GM12878 (cell line): ENCODE data around the gene DOCK2. TPM values are rescaled to one million over a fixed set of nuclear protein-coding genes. Genes with fewer than 3 reads are reported as not detected.

Experiments used
- ATAC-seq: fragments of 200-7000 bp; cut with Tn5 transposase; 3 replicates; pipeline ENCODE4 v1.9.1; 2020; ENCODE audit warnings: mild to moderate bottlenecking, moderate library complexity
- BruUV-seq: library from RNA; stranded (reverse); fragments of 400-500 nt; replicated peaks from 2 replicates; lab custom pipeline; 2021; lab: Mats Ljungman, UMichigan
- CTCF ChIA-PET: fragments of 300-600 bp; sonication (Branson Sonifier 250); formaldehyde crosslinking; extraction: SDS; loops from one replicate; lab custom pipeline; 2021; ENCODE audit warnings: inconsistent platforms; lab: Yijun Ruan, JAX
- POLR2A ChIA-PET: fragments of 350-600 bp; formaldehyde crosslinking; extraction: SDS; loops from one replicate; lab custom pipeline; 2021; ENCODE audit warnings: inconsistent platforms; lab: Charles Lee
- RAD21 ChIA-PET: fragments of 300-600 bp; sonication (Branson Sonifier 250); formaldehyde crosslinking; loops from one replicate; lab custom pipeline; 2023; ENCODE audit warnings: antibody characterized with exemption; ENCODE audit not compliant: unreplicated experiment; lab: Charles Lee
- SMC1A ChIA-PET: fragments of 300-600 bp; sonication (Branson Sonifier 250); formaldehyde crosslinking; loops from one replicate; lab custom pipeline; 2023; ENCODE audit not compliant: unreplicated experiment, uncharacterized antibody; lab: Charles Lee
- DNase-seq: peaks from one replicate; pipeline ENCODE4 v3.0.0-alpha.2; 2011; ENCODE audit warnings: low read depth, low spot score
- FAIRE-seq: peaks from 3 replicates; lab custom pipeline; 2011; peaks lifted over from hg19 to GRCh38; lab: Jason Lieb, UNC
- H2AFZ ChIP-seq: 2 replicates; pipeline ENCODE4 v1.6.0; 2011; ENCODE audit warnings: low read depth, low read length, control low read depth; ENCODE audit not compliant: control insufficient read depth
- H3K27ac ChIP-seq: 2 replicates; pipeline ENCODE4 v1.5.1; 2011; ENCODE audit warnings: control low read depth; ENCODE audit not compliant: control insufficient read depth, insufficient read depth
- H3K27me3 ChIP-seq, 2 experiments: replicated peaks in 1 of 2; 2 replicates each; pipeline versions ENCODE4 v1.6.0 to v1.6.1; 2011; ENCODE audit warnings: low read length in 1 of 2; ENCODE audit not compliant: control insufficient read depth in 2 of 2, insufficient read depth in 2 of 2
- H3K36me3 ChIP-seq, 2 experiments: 2 replicates each; pipeline ENCODE4 v1.5.1; 2011; ENCODE audit warnings: low read length in 1 of 2; ENCODE audit not compliant: control insufficient read depth in 2 of 2, insufficient read depth in 2 of 2
- H3K4me1 ChIP-seq: 2 replicates; pipeline ENCODE4 v1.6.1; 2011; ENCODE audit warnings: mild to moderate bottlenecking, low read length, moderate library complexity, mixed read lengths; ENCODE audit not compliant: control insufficient read depth, insufficient read depth
- H3K4me2 ChIP-seq: 2 replicates; pipeline ENCODE4 v1.6.0; 2011; ENCODE audit warnings: control low read depth; ENCODE audit not compliant: control insufficient read depth, insufficient read depth
- H3K4me3 ChIP-seq: fragments of 200-600 bp; sonication (generic); 2 replicates; pipeline ENCODE4 v1.5.1; 2016
- H3K79me2 ChIP-seq: 2 replicates; pipeline ENCODE4 v1.6.0; 2011; ENCODE audit warnings: low read length; ENCODE audit not compliant: control insufficient read depth, insufficient read depth
- H3K9ac ChIP-seq: 2 replicates; pipeline ENCODE4 v1.8.0; 2011; ENCODE audit warnings: low read length, control low read depth, mixed read lengths; ENCODE audit not compliant: control insufficient read depth, insufficient read depth
- H3K9me3 ChIP-seq: replicated peaks from 3 replicates; pipeline ENCODE4 v1.5.1; 2011; ENCODE audit warnings: mild to moderate bottlenecking, low read length; ENCODE audit not compliant: control insufficient read depth, insufficient read depth
- H4K20me1 ChIP-seq: 2 replicates; pipeline ENCODE4 v1.6.0; 2011; ENCODE audit not compliant: control insufficient read depth, insufficient read depth
- BACH1 ChIP-seq: fragments of 450-650 bp; IDR thresholded peaks from 2 replicates; pipeline ENCODE4 v1.6.1; 2017; ENCODE audit warnings: mild to moderate bottlenecking, borderline replicate concordance
- CREM ChIP-seq: IDR thresholded peaks from 2 replicates; pipeline ENCODE4 v1.6.1; 2014; ENCODE audit warnings: antibody characterized with exemption, low read depth
- EZH2 ChIP-seq: IDR thresholded peaks from 2 replicates; pipeline ENCODE4 v1.6.1; 2012; ENCODE audit warnings: low read depth, mild to moderate bottlenecking, control low read depth, inconsistent platforms, low read length, borderline replicate concordance; ENCODE audit not compliant: control insufficient read depth
- NR2F1 ChIP-seq: fragments of 450-650 bp; conservative IDR thresholded peaks from 2 replicates; pipeline ENCODE4 v1.6.1; 2017; ENCODE audit warnings: mild to moderate bottlenecking
- PAX5 ChIP-seq: IDR thresholded peaks from 2 replicates; pipeline ENCODE4 v1.6.1; 2011; ENCODE audit warnings: low read depth, low read length, borderline replicate concordance
- RB1 ChIP-seq: fragments of 450-650 bp; formaldehyde crosslinking; IDR thresholded peaks from 2 replicates; pipeline ENCODE4 v1.6.1; 2017; ENCODE audit warnings: mild to moderate bottlenecking, borderline replicate concordance
- STAT1 ChIP-seq: fragments of 450-650 bp; conservative IDR thresholded peaks from 2 replicates; pipeline ENCODE4 v1.6.1; 2014; ENCODE audit warnings: antibody characterized with exemption, mild to moderate bottlenecking
- SUPT20H ChIP-seq: IDR thresholded peaks from 2 replicates; pipeline ENCODE4 v1.6.1; 2011; ENCODE audit warnings: low read depth, mild to moderate bottlenecking, low read length, moderate library complexity, borderline replicate concordance; ENCODE audit not compliant: control insufficient read depth
- TCF3 ChIP-seq: IDR thresholded peaks from 2 replicates; pipeline ENCODE4 v1.6.1; 2012; ENCODE audit warnings: low read depth, mild to moderate bottlenecking, low read length, borderline replicate concordance; ENCODE audit not compliant: insufficient read depth
- WGBS: methylation state at CpG from one replicate; pipeline ENCODE4 v1.1.6; 2016; ENCODE audit warnings: low lambda C conversion rate; ENCODE audit not compliant: insufficient replicate concordance, insufficient coverage; ENCODE audit errors: missing lambda C conversion rate; 5-methylcytosine and 5-hydroxymethylcytosine counted together
- in situ Hi-C: fragments of 300-500 bp; cut with MboI; formaldehyde crosslinking; loops from 9 replicates; pipeline ENCODE4 v1.14.3; 2018; ENCODE audit warnings: mixed read lengths
- intact Hi-C: fragments of 100-400 bp; cut with micrococcal nuclease; formaldehyde crosslinking; loops from one replicate; pipeline ENCODE4 v1.14.2; 2022; ENCODE audit not compliant: unreplicated experiment
- polyA plus RNA-seq, 11 experiments: library from polyadenylated mRNA; depleted of rRNA in 4 of 11; unstranded in 6 of 11; stranded (reverse) in 5 of 11; fragments of >200 nt; fragmentation: Nextera tagmentation in 4 of 11; fragmentation: Illumina TruSeq in 1 of 11; extraction: Ambion mirVana in 4 of 11; extraction: Trizol in 1 of 11; gene quantifications; 1 replicate in 1 of 11; 2 replicates in 10 of 11; pipeline versions ENCODE4 v1.2.1 to v1.2.3, GENCODE V29; 2011 to 2016; ENCODE audit warnings: inconsistent platforms in 2 of 11, missing spikeins in 2 of 11, low read depth in 1 of 11
- total RNA-seq, 4 experiments: library from RNA; depleted of rRNA in 3 of 4; stranded (reverse); fragments of >200 nt in 3 of 4; fragmentation: Illumina TruSeq in 1 of 4; extraction: Trizol in 1 of 4; gene quantifications; 2 replicates each; pipeline versions ENCODE4 v1.2.1 to v1.2.3, GENCODE V29; 2013 to 2021
- TF ChIP-seq, protein P1 (sequence below): fragments of 450-650 bp; formaldehyde crosslinking; IDR thresholded peaks from 2 replicates; pipeline ENCODE4 v1.4.0; 2020; ENCODE audit warnings: mild to moderate bottlenecking, moderate library complexity
- TF ChIP-seq, protein P2 (sequence below): fragments of 450-650 bp; IDR thresholded peaks from 2 replicates; pipeline ENCODE4 v1.6.1; 2017; ENCODE audit warnings: mild to moderate bottlenecking, moderate library complexity

Gene DOCK2
- total and polyA plus RNA-seq, 10 of the 15 experiments (the other 5 are each of a cell fraction or from before 2014, with no cell fraction given), result 34.2 to 192 (median 118) TPM

DNA sequence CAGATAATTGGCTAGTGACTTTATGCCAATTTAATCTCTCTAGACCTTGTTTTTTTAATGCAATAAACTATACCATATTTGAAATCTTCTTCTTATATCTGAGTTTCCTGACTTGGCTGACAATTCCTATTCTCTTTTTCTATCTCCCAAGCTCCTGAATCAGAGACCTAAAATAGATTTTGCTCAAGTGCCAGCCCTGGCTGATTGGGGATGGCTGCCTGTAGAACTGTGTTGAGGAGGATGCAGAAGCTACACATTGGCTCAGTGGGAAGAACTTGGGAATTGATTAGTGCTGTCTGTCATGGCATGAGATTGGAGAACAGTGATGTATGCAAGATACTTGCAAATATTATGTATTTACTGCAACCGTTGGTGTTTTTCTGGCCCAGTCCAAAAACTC lies 210.4 kb downstream of the DOCK2 start:
- no TSS peak for BruUV-seq
- RAD21 ChIA-PET, result no interaction called here
- ATAC-seq (no peak), FAIRE-seq (no peak), DNase-seq (no peak)
- Histone ChIP-seq H4K20me1 (no peaks in the 10 kb centered on the region), H3K9me3 (peaks cover 23% of the 10 kb centered on the region), H3K27me3 (no peaks in the 10 kb centered on the region), H3K9ac (no peak overlapping the region), H3K79me2 (no peaks in the 10 kb centered on the region), H3K27ac (no peak overlapping the region), H2AFZ (no peak overlapping the region), H3K4me3 (no peak overlapping the region), H3K4me1 (no peaks in the 10 kb centered on the region), H3K36me3 (peaks cover 13 to 35% of the 10 kb centered on the region in 2 experiments), H3K4me2 (no peak overlapping the region)
- TF ChIP-seq STAT1 (no peak), NR2F1 (no peak), SUPT20H (no peak), PAX5 (no peak), BACH1 (no peak), EZH2 (no peak), CREM (no peak), TCF3 (no peak), RB1 (no peak)
- TF ChIP-seq, protein P1, sequence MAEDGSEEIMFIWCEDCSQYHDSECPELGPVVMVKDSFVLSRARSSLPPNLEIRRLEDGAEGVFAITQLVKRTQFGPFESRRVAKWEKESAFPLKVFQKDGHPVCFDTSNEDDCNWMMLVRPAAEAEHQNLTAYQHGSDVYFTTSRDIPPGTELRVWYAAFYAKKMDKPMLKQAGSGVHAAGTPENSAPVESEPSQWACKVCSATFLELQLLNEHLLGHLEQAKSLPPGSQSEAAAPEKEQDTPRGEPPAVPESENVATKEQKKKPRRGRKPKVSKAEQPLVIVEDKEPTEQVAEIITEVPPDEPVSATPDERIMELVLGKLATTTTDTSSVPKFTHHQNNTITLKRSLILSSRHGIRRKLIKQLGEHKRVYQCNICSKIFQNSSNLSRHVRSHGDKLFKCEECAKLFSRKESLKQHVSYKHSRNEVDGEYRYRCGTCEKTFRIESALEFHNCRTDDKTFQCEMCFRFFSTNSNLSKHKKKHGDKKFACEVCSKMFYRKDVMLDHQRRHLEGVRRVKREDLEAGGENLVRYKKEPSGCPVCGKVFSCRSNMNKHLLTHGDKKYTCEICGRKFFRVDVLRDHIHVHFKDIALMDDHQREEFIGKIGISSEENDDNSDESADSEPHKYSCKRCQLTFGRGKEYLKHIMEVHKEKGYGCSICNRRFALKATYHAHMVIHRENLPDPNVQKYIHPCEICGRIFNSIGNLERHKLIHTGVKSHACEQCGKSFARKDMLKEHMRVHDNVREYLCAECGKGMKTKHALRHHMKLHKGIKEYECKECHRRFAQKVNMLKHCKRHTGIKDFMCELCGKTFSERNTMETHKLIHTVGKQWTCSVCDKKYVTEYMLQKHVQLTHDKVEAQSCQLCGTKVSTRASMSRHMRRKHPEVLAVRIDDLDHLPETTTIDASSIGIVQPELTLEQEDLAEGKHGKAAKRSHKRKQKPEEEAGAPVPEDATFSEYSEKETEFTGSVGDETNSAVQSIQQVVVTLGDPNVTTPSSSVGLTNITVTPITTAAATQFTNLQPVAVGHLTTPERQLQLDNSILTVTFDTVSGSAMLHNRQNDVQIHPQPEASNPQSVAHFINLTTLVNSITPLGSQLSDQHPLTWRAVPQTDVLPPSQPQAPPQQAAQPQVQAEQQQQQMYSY (CRISPR knock-in tag), result no peak
- TF ChIP-seq, protein P2, sequence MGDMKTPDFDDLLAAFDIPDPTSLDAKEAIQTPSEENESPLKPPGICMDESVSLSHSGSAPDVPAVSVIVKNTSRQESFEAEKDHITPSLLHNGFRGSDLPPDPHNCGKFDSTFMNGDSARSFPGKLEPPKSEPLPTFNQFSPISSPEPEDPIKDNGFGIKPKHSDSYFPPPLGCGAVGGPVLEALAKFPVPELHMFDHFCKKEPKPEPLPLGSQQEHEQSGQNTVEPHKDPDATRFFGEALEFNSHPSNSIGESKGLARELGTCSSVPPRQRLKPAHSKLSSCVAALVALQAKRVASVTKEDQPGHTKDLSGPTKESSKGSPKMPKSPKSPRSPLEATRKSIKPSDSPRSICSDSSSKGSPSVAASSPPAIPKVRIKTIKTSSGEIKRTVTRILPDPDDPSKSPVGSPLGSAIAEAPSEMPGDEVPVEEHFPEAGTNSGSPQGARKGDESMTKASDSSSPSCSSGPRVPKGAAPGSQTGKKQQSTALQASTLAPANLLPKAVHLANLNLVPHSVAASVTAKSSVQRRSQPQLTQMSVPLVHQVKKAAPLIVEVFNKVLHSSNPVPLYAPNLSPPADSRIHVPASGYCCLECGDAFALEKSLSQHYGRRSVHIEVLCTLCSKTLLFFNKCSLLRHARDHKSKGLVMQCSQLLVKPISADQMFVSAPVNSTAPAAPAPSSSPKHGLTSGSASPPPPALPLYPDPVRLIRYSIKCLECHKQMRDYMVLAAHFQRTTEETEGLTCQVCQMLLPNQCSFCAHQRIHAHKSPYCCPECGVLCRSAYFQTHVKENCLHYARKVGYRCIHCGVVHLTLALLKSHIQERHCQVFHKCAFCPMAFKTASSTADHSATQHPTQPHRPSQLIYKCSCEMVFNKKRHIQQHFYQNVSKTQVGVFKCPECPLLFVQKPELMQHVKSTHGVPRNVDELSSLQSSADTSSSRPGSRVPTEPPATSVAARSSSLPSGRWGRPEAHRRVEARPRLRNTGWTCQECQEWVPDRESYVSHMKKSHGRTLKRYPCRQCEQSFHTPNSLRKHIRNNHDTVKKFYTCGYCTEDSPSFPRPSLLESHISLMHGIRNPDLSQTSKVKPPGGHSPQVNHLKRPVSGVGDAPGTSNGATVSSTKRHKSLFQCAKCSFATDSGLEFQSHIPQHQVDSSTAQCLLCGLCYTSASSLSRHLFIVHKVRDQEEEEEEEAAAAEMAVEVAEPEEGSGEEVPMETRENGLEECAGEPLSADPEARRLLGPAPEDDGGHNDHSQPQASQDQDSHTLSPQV, result no peak
- CTCF ChIA-PET, result interaction anchor here (1.0 kb wide), 1 partner anchor 12 kb away, joined by 3 read pairs; no protein-coding TSS in a partner anchor
- in situ Hi-C loops (no loop called here), intact Hi-C loops (no loop called here)
- POLR2A ChIA-PET, result no interaction called here
- SMC1A ChIA-PET, result no interaction called here
- 95% methylated on average over 1 of the region's 1 CpG for WGBS
